A375 (cell line): Measurements from ENCODE around the gene LITAF. TPM values are rescaled to one million over a fixed set of nuclear protein-coding genes. Genes with fewer than 3 reads are reported as not detected.

Experiments
- total RNA-seq: library from RNA; depleted of rRNA; stranded (reverse); fragments of >200 nt; shearing (Covaris generic); gene quantifications from 2 replicates; pipeline ENCODE4 v1.2.3, GENCODE V29; 2014; rRNA removed

Gene LITAF
- 18.8 and 20.2 TPM in 2 replicates for total RNA-seq

DNA sequence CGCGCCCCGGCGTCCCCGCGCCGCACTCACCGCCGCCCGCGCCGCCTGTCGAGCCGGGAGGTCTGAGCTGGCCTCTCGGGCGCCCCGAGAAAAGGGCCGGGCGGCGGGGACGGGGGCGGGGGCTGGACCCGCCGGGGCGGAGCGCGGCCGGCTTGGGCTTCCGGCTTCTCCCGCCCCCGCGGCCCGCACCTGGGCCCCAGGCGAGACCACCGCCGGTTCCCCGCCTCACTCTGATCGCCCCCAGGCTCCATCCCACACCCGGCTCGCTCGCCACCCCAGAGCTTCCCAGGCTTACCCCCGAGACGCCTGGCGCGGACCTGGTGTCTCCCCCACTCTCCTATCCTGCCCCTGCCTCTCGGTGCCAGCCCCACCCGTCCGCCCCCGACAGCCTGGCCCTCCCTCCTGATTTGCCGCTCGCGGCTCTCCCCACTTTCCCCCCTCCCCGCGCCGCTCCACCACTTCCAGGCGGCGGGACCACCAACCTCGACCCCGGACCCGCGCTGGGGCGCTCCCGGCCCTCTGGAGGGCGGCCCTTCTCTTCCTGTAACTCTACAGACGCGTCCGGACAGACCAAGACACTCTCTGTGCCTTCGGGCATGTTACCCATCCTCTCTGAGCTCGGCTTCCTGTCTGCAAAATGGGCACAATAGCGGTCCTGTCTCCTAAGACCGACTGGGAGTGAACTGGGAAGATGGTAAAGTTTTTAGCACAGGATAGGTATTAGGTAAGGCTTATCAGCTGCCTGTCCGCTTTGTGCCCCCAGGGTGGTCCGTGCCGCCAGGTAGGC lies at the start of gene LITAF:
LITAF (minus strand) TSS at position 64 of the 787 bp plus-strand sequence. CDS start 30,189 bp downstream, outside the sequence.

Other genes starting within 250 kb of the LITAF start
- 17.5 and 18.7 TPM in 2 replicates for gene RMI2, start 241.5 kb downstream of the LITAF start, total RNA-seq
- gene SNN, start 81.5 kb upstream of the LITAF start, total RNA-seq, result 2.4 and 2.9 TPM in 2 replicates
- gene TXNDC11, start 155.9 kb upstream of the LITAF start, total RNA-seq, result 31.4 and 32.1 TPM in 2 replicates
- 82.1 and 88.6 TPM in 2 replicates for gene ZC3H7A, start 210.3 kb upstream of the LITAF start, total RNA-seq